Ovary (tissue), 9 donors: Measurements from ENCODE around the gene NHSL2. TPM values are rescaled to one million over a fixed set of nuclear protein-coding genes. Genes with fewer than 3 reads are reported as not detected.

ENCODE experiments used
- DNase-seq, 5 donors: peaks; one replicate each; pipeline ENCODE4 v3.0.0-alpha.2; 2019 to 2020
- H3K27ac ChIP-seq, 2 donors: fragments of 200-600 bp; one replicate each; pipeline versions ENCODE4 v1.5.1 to v1.8.0; 2019 to 2022
- H3K27me3 ChIP-seq: fragments of 200-600 bp; one replicate; pipeline ENCODE4 v1.8.0; 2022
- H3K36me3 ChIP-seq: fragments of 200-600 bp; sonication (generic); one replicate; pipeline ENCODE4 v1.5.1; 2019
- H3K4me1 ChIP-seq: one replicate; pipeline ENCODE4 v1.8.1; 2013; ENCODE audit warnings: mild to moderate bottlenecking, moderate library complexity; ENCODE audit not compliant: insufficient read depth
- H3K4me3 ChIP-seq: fragments of 200-600 bp; sonication (generic); one replicate; pipeline ENCODE4 v1.5.1; 2017
- H3K9me3 ChIP-seq, 2 donors: fragments of 200-600 bp in 1 of 2; sonication (generic) in 1 of 2; one replicate each; pipeline versions ENCODE4 v1.5.1 to v1.8.1; 2013 to 2019; ENCODE audit warnings: mild to moderate bottlenecking in 1 of 2, moderate library complexity in 1 of 2
- EP300 ChIP-seq: sonication (generic); formaldehyde crosslinking; IDR thresholded peaks from one replicate; pipeline ENCODE4 v1.6.1; 2017; ENCODE audit warnings: antibody characterized with exemption
- POLR2A ChIP-seq: fragments of 450-650 bp; IDR thresholded peaks from one replicate; pipeline ENCODE4 v1.6.1; 2017; ENCODE audit warnings: antibody characterized with exemption, mild to moderate bottlenecking, moderate library complexity
- WGBS, 3 donors: extraction: QIAGEN DNeasy Blood & Tissue Kit in 1 of 3; methylation state at CpG; one replicate each; pipeline versions ENCODE4 v1.1.5 to v1.1.7; 2013 to 2017; 5-methylcytosine and 5-hydroxymethylcytosine counted together
- intact Hi-C, 4 donors: fragments of 100-400 bp; cut with DNase I; formaldehyde crosslinking; loops; one replicate each; pipeline versions ENCODE4 v1.11.0 to v1.15.1; 2022 to 2023
- polyA plus RNA-seq, 2 donors: library from polyadenylated mRNA; stranded (reverse); fragments of 200-250 nt in 1 of 2; fragments of 350-450 nt in 1 of 2; fragmentation: Illumina TruSeq in 1 of 2; extraction: RNeasy Lipid Tissue Mini Kit (QIAGEN cat#74804) in 1 of 2; gene quantifications; one replicate each; pipeline ENCODE4 v1.2.3, GENCODE V29; 2013 to 2014
- total RNA-seq, 7 donors: library from RNA; depleted of rRNA in 2 of 7; stranded (reverse); fragments of >200 nt in 2 of 7; fragmentation: NEBNext Ultra II Directional in 3 of 7; extraction: Animal tissue kit (Norgen Biotek cat#: 25700) in 3 of 7; gene quantifications; one replicate each; pipeline versions ENCODE4 v1.1.0 to v1.2.4, GENCODE V29; 2016 to 2023
- TF ChIP-seq, protein P1 (sequence below), 3 donors: fragments of 450-650 bp in 2 of 3; fragments of 200-600 bp in 1 of 3; IDR thresholded peaks; one replicate each; pipeline versions ENCODE4 v1.5.1 to v1.8.0; 2016 to 2022; ENCODE audit warnings: antibody characterized with exemption in 3 of 3, mild to moderate bottlenecking in 1 of 3
- donor health status: DM: no; HTN: no; CAD: no; lungs with moderate emphysema.
- donor health status: DM: no; HTN: no; CAD: no.
- donor health status: Bipolar disorder and iron deficiency.
- donor health status: DM: yes; HTN: yes; CAD: no.
- donor health status: DM: no; HTN: no; CAD: no.
- donor health status: DM: yes; HTN: yes; CAD: no.

NHSL2 gene
- total and polyA plus RNA-seq, 9 donors, result 1.2 to 9.2 (median 4.4) TPM

DNA sequence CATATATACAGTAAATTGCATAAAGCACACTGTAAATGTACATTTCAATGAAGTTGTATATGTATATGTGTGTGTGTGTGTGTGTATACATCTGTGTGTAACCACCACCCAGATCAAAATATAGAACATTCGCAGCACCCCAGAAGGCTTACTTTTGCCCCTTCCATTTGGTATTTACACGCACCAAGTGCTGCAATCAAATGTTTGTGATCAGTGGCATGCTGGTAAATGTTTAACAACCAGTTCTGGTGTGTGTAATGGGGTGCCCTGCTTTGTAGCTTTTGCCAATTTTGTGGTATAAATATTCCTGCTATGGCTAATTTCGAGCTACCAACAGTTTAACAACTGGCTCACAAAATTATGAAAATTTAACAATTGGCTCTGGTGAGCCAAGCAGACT is 119.8 kb downstream of the NHSL2 start:
- no peaks in the 10 kb centered on the region for H3K27me3 ChIP-seq
- H3K27ac ChIP-seq, result no peak overlapping the region
- H3K36me3 ChIP-seq, result no peaks in the 10 kb centered on the region
- TF ChIP-seq POLR2A (no peak), EP300 (no peak)
- TF ChIP-seq, protein P1, sequence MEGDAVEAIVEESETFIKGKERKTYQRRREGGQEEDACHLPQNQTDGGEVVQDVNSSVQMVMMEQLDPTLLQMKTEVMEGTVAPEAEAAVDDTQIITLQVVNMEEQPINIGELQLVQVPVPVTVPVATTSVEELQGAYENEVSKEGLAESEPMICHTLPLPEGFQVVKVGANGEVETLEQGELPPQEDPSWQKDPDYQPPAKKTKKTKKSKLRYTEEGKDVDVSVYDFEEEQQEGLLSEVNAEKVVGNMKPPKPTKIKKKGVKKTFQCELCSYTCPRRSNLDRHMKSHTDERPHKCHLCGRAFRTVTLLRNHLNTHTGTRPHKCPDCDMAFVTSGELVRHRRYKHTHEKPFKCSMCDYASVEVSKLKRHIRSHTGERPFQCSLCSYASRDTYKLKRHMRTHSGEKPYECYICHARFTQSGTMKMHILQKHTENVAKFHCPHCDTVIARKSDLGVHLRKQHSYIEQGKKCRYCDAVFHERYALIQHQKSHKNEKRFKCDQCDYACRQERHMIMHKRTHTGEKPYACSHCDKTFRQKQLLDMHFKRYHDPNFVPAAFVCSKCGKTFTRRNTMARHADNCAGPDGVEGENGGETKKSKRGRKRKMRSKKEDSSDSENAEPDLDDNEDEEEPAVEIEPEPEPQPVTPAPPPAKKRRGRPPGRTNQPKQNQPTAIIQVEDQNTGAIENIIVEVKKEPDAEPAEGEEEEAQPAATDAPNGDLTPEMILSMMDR (IDR thresholded peaks at IDR 0.05), result no peak
- DNase-seq, result no peak
- WGBS, 3 donors, result 62 to 72% (median 63%) methylated on average over 3 of the region's 3 CpGs
- no peaks in the 10 kb centered on the region for H3K4me1 ChIP-seq
- intact Hi-C loops, result no loop called here
- H3K9me3 ChIP-seq, result no peaks in the 10 kb centered on the region
- H3K4me3 ChIP-seq, result no peak overlapping the region

DNA sequence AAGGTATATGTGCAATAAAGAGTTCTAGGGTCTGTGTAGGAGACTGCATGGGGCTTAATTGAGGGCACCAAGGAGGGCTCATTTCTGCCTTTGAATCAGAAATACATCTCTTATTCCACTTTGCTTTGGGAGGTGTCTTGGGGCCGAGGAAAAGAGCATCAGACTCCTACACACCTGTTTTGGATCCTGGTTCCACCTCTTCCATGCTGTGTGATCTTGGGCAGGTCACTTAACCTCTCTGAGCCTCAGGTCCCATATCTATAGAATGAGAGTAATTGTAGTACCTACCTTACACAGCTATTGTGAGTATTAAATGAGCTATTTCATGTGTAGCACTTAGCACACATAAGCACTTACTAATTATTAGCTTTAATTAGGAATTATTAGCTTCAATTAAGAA is 120.5 kb downstream of the NHSL2 start:
- no peaks in the 10 kb centered on the region for H3K4me1 ChIP-seq
- H3K4me3 ChIP-seq, result no peak overlapping the region
- H3K27me3 ChIP-seq, result no peaks in the 10 kb centered on the region
- WGBS, 3 donors, result 55 to 61% (median 59%) methylated on average over 1 of the region's 1 CpG
- no peaks in the 10 kb centered on the region for H3K36me3 ChIP-seq
- TF ChIP-seq EP300 (no peak), POLR2A (no peak)
- TF ChIP-seq, protein P1 (IDR thresholded peaks at IDR 0.05), result no peak
- H3K9me3 ChIP-seq, result no peaks in the 10 kb centered on the region
- H3K27ac ChIP-seq, result no peak overlapping the region
- no peak for DNase-seq
- intact Hi-C loops, result no loop called here

DNA sequence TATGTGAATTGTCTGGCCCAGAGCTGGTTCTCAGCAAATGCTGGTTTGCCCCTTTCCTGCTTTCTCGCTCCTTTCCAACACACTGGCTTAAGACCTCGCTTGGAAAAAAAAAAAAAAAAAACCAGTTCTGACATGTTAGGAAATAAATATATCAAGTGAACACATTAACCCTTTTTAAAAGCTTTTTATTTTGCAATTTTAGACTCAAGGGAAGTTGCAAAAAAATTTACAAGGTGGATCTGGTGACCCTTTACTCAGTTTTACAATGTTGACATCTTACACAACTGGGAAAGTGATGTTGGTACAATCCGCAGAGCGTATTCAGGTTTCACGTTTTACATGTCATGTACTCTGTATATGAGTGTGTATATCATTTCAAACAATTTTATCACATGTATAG is 121.0 kb downstream of the NHSL2 start:
- Histone ChIP-seq H3K36me3 (no peaks in the 10 kb centered on the region), H3K9me3 (no peaks in the 10 kb centered on the region), H3K27ac (no peak overlapping the region), H3K4me3 (no peak overlapping the region), H3K4me1 (no peaks in the 10 kb centered on the region), H3K27me3 (no peaks in the 10 kb centered on the region)
- intact Hi-C loops, result no loop called here
- WGBS, 3 donors, result 70 to 76% (median 74%) methylated on average over 5 of the region's 5 CpGs
- TF ChIP-seq, protein P1 (IDR thresholded peaks at IDR 0.05), result no peak
- TF ChIP-seq EP300 (no peak), POLR2A (no peak)
- no peak for DNase-seq

DNA sequence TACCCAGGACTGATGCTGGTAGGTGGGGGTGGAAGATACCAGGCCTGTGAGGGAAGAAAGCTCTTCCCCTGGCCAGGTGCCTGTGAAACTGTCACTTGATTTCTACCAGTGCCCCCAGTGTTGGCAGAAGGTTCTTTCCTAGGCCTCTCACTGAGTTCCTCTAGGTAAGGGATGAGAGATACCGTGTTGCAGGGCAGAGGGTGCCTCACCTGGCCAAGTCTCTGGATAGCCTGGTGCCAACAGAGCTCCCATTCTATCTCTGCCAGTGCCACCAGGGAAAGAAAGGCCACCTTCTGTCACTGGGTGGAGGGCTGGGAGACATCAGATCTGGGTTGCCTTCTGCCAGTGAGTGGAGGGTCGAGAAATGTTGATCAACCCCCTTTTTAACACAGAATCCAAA is 127.0 kb downstream of the NHSL2 start:
- intact Hi-C loops, result no loop called here
- no peaks in the 10 kb centered on the region for H3K36me3 ChIP-seq
- no peak for DNase-seq
- H3K4me3 ChIP-seq, result no peak overlapping the region
- H3K9me3 ChIP-seq, result no peaks in the 10 kb centered on the region
- no peaks in the 10 kb centered on the region for H3K27me3 ChIP-seq
- no peaks in the 10 kb centered on the region for H3K4me1 ChIP-seq
- no peak overlapping the region for H3K27ac ChIP-seq
- 52 to 59% (median 56%) methylated on average over 2 of the region's 2 CpGs for WGBS, 3 donors
- TF ChIP-seq POLR2A (no peak), EP300 (no peak)
- TF ChIP-seq, protein P1 (IDR thresholded peaks at IDR 0.05), result no peak

DNA sequence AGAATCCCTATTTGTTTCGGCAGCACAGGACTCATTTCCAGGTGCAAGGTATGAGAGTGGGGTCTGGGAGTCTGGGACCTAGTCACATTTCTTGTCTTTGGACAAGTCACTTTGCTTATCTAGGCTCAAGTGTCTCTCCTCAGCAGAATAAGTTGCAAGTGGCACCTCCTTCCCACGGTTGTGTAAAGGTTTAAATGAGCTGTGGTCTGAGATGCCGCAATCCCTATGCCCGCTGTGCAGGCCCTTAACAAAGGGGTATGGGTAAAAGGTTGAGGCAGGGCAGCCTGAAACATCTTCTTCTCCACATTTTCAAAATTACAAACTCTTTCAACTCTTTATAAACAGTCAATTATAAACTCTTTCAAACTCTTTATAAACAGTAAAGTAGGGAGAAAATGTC is 127.4 kb downstream of the NHSL2 start:
- TF ChIP-seq POLR2A (no peak), EP300 (no peak)
- TF ChIP-seq, protein P1 (IDR thresholded peaks at IDR 0.05), result no peak
- H3K9me3 ChIP-seq, result no peaks in the 10 kb centered on the region
- no peak overlapping the region for H3K27ac ChIP-seq
- no peak for DNase-seq
- H3K36me3 ChIP-seq, result no peaks in the 10 kb centered on the region
- WGBS, 3 donors, result 79 to 90% (median 90%) methylated on average over 4 of the region's 4 CpGs
- H3K4me1 ChIP-seq, result peaks cover 1% of the 10 kb centered on the region
- no peaks in the 10 kb centered on the region for H3K27me3 ChIP-seq
- H3K4me3 ChIP-seq, result no peak overlapping the region
- intact Hi-C loops, result no loop called here
